GM19463 (cell line): ENCODE data around the gene ZNF580.

Experiments
- ATAC-seq: cut with Tn5 transposase; IDR thresholded peaks from one replicate; pipeline ENCODE4 v1.9.1; 2021; ENCODE audit warnings: mild to moderate bottlenecking, moderate library complexity; ENCODE audit not compliant: unreplicated experiment

ZNF580 gene

DNA sequence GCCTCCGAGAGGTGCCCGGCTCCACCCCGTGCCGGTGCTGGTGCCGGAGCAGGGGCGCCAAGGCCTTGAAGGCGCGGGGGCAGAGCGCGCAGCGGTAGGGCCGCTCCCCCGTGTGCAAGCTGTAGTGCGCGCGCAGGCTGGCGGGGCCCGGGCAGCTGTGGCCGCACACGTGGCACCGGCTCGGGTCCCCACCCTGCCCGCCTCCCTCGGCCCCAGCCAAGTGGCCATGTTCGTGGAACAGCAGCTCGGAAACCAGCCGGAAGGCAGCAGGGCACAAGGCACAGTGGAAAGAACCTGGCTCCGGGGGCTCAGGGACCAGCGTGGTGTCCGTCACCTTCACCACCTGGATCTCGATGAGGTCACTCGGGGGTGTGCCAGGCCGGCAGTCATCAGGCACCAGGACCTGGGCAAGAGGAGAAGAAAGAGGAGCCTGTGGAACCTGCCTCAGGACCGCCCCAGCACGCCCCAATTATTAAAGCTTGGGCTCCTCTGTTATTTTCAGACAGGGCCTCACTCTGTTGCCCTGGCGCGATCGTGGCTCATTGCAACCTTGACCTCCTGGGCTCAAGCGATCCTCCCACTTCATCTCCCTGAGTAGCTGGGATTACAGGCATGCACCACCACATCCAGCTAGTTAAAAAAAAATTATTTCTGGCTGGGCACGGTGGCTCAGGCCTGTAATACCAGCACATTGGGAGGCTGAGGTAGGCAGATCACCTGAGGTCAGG lies 18.4 kb upstream of the ZNF580 start:
- no peak for ATAC-seq

DNA sequence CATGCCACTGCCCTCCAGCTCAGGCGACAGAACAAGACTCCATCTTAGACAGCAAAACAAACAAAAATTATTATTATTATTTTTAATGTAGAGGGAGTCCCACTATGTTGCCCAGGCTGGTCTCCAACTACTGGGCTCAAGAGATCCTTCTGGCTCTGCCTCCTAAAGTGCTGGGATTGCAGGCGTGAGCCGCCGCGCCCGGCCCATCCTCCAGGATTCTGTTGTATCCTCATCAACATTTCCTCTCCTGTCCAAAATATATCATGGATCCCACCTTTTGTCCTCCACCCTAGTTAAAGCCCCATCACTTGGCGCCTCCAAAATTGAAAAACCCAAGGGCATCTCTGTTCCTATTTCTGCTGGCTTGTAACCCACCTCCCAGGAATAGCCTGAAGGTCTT lies 17.7 kb upstream of the ZNF580 start:
- ATAC-seq = no peak

DNA sequence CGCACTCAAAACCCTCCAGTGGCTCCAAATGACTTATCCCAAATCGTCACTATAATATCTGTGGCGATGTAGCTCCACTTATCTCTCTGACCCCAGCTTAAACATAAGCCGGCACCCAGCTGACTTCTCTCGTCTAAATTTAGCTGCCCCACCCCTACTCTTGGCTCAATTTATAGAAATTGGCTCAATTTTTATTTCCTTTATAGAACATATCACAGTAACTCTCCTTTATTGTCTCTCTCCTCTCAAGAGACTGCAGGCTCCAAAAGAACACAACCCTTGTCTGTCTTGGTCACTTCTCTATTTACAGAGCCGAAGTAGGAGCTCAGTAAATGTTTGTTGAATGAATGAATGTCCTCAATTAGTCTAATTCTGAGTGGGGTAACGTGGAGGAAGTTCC lies 17.2 kb upstream of the ZNF580 start:
- no peak for ATAC-seq

DNA sequence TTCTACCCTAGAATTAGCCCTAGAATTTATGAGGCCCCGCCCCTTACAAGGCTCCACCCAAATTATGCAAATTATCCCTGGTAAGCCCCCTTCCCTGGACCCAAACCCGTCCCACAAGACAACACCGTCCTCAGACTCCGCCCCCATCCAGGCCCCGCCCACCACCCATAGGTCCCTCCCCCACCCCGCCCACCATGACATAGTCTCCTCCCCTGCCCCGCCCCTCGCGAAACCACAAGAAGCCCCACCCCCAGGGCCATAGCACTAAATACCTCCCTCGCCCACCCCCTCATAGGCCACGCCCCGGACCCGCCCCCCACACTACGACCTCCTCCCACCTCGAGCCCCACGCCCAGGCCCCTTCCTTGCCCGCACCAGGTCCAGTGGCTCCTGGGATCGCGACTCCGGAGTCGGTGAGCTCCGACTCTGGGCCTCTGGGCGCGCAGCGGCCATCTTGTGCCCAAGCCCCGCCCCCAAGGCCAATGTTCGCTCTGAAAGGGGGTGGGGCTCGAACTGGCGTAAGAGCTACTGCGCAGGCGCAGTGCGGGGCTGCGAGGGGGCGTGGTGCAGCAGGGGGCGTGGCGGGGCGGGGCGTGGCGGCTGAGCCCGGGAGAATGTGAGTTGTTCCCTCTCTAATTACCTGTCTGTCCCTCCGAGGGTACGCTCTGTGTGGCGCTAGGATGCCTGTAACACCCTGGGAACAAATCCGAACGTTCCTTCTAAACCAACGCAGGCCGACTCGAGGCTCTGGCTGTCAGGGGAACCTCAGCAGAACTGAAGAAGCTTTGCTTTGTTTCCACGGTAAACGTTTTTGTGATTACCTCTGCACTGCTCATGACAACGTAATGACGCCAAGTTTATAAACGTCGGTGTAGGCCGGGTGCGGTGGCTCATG lies 16.4 kb upstream of the ZNF580 start, which contains the start of gene ZNF784:
ZNF784 (minus strand) TSS at position 458 of the 895 bp plus-strand sequence; CDS start at position 453, 5 bp downstream.
- ATAC-seq = no peak

DNA sequence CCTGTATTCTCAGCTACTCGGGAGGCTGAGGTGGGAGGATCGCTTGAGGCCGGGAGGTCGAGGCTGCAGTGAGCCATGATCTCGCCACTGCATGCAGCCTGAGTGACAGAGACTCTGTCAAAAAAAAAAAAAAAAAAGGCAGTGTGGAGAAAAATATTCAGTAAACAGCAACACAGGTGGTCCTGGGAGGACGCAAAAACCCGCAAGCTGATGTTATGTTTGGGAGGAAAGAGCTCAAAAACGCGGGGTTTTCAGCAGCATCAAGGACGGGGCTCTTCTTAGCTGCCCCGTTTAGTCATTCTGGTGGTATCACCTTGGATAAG lies 15.8 kb upstream of the ZNF580 start:
- ATAC-seq = no peak

DNA sequence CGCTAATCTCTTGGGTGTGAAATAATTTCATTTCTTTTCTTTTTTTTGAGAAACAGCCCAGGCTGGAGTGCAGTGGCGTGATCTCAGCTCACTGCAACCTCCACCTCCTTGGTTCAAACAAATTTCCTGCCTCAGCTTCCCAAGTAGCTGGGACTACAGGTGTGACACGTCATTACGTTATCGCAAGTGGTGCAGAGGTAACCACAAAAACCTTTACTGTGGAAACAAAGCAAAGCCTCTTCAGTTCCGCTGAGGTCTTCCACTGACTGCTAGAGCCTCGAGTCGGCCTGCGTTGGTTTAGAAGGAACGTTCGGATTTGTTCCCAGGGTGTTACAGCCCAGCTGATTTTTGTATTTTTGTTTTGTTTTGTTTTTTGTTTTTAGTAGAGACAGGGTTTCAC lies 14.5 kb upstream of the ZNF580 start:
- no peak for ATAC-seq

DNA sequence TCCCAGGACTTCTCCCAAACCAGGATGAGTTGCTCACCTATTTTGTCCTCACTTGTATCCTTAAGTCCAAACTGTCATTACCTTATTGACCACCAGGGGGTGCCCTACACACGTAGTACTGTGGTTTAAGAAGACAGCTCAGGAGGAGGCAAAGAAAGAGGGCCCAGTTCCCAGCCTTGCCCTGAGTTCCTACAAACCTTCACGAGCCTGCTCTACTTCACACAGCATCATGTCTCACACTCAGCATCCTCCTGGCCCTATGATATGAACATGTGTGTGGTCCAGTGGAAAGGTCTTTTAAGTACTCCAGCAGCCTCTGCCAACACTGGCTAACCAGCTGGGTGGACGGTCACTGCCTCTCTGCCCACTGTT lies 8.4 kb upstream of the ZNF580 start:
- no peak for ATAC-seq

DNA sequence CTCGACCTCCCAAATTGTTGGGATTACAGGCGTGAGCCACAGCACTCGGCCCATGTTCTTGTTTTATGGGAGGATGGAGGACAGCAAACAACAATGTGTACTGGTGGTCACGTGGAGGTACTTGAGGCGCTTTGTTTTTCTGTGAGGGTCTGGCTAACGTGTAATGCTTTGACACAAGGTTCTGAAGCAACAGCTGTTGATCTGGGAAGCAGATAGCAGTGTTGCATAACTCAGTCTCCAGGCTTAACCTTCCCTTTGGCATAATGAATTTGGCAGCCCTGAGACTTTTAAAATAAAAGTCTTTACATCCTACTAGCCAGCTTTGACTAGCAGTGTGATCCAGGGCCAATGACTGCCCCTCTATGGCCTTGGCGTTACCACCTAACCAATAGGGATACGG lies 6.9 kb upstream of the ZNF580 start:
- ATAC-seq = no peak

DNA sequence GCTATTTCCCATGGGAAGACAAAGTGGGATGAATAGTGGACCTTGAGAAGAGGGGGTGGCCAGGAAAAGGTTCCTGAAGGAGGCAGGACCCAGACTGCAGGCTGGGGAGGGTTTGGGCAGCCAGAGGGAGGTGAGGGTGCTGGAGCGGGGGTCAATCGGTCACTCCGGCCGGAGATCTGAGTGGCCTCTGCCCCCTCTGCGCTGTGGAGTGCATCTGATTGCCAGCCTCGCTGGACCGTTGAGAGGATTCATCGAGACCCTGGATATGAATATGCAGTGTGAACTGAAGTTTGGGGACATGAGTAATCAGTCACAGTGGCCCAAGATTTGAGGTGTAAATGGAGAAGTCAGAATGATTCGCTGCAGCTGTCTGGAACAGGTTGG lies 5.5 kb upstream of the ZNF580 start:
- no peak for ATAC-seq

DNA sequence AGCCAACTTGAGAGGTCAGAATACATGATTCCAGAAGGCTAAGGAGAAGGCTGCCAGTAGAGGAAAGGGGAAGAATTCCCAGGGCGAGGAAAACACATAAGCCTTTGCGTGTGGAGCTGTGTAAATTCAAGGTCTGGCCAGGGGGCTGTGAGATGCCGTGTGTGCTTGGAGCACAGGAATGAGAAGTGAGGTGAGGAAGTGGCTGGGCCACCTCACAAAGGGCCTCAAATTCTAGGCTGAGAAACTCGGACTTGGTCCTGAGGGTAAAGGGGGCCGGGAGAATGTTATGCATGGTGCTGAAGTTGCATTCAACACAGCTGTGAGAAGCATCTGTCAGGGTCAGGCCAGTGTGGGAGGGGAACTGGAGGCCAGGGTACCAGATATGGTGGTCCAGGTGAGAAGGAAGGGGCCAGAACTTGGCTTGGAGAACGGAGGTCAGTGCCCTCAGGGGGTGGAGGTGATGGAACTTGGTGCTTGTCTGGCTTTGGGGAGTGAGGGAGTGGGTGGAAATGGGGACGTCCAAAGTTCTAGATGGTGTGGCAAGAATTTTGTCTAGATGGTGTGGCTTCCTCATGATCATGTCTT lies 4.9 kb upstream of the ZNF580 start:
- ATAC-seq = no peak

DNA sequence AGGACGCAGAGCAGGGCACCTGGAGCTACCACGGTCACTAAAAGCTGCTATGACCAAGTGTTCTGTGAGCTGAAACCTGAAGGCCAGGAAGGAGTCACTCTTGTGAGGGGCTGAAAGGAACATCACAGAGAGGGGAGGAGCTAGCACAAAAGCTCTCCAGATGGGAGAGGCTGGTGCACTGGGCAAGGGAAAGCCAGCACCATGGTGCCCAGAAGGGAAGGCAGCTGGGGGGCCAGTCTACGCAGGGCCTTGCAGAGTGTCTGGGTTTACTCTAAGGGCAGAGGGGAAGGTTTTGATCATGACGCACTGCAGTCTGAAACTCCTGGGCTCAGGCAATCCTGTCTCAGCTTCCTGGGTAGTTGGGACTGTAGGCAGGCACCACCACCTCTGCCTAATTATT lies 4.1 kb upstream of the ZNF580 start:
- no peak for ATAC-seq

DNA sequence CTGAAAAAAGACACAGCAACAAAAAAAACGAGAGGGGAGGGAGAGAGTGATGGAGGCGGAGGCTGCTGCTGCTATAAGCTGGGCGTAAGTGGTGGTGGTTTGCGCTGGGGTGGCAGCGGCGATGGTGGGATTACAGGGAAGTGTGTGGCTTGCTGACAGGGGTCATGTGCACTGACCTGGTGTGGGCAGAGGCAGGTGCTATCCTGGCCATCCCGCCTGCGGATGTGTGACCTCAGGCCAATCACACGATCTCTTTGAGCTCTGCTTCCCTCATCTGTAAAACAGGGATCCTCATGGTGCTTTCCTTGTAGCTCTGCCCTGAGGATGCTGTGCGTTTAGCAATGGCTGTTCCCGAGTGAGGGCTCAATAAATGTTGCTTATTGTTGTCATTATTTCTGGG lies 3.3 kb upstream of the ZNF580 start:
- no peak for ATAC-seq

DNA sequence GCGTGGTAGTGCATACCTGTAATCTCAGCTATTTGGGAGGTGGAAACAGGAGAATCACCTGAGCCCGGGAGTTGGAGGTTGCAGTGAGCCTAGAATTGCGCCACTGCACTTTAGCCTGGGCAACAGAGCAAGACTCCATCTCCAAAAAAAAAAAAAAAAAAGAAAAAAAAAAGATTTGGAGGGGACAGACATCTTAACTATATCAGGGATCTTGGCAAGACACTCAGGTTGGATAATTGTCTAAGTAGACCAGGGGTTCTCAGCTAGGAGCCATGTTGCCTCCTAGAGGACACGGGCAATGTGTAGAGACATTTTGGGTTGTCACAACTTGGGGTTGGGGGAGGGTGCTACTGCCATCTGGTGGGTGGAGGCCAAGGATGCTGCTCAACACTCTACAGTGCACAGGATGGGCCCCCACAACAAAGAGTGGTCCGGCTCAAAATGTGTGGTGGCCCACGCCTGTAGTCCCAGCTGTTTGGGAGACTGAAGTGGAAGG lies 1.9 kb upstream of the ZNF580 start:
- ATAC-seq = no peak

DNA sequence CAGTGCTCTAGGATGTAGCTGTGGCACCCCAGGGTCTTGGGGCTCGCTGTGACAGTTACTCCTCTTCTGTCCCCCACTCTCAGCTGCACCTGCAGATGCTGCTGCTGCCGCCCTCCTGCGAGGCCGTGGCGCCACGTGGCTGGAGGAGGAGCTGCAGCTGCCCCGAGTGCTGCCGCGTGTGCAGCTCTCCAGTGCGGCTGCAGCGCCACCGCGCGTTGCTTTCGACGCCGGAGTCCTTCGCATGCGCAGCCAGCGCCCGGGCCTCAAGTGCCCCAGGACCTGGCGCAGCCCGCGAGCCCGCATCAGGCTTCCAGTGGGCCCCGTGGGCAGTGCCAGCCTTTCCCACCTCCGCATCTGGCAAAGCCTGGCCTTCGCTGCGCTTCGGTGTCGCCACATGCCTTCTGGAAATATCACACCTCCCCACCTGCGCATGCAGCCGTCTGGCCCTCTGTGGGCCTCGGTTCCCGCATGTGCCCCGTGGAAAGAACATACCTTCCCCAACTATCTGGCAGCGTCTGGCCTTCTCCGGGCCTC lies 692 bp upstream of the ZNF580 start:
- ATAC-seq = no peak

DNA sequence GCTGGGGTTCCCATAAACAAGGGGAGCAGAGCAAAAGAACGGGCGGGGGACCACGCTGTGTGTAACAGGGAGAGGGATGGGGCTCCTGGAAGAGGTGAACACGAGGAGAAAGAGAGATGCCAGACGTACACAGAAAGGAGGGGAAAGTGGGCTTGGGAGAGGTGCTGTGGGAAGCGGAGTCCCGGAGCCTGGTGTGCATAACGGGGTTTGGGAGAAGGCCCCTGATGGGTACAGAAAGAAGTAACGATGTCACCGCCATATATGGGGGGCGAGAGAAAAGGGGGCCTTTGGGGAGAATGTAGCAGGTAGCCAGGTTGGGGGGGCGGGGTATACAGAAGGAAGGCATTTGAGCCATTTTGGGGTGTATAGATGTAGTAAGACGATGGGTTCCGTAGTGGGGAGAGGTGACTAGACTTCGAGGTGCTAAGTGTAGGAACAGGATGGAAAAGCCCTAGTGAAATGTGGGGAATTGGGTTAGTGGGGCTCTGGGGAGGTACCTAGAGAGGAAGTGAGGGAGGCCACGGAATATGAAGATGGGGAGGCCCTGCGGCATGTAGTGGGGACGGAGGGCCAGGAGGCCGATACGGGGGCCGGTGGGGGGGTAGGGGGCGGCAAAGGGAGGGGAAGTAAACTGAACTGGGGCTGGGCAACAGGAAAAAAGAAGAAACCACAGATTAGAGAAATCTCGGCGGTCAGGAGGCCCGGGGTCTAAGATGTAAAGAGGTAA lies 787 bp downstream of the ZNF580 start:
- no peak for ATAC-seq

DNA sequence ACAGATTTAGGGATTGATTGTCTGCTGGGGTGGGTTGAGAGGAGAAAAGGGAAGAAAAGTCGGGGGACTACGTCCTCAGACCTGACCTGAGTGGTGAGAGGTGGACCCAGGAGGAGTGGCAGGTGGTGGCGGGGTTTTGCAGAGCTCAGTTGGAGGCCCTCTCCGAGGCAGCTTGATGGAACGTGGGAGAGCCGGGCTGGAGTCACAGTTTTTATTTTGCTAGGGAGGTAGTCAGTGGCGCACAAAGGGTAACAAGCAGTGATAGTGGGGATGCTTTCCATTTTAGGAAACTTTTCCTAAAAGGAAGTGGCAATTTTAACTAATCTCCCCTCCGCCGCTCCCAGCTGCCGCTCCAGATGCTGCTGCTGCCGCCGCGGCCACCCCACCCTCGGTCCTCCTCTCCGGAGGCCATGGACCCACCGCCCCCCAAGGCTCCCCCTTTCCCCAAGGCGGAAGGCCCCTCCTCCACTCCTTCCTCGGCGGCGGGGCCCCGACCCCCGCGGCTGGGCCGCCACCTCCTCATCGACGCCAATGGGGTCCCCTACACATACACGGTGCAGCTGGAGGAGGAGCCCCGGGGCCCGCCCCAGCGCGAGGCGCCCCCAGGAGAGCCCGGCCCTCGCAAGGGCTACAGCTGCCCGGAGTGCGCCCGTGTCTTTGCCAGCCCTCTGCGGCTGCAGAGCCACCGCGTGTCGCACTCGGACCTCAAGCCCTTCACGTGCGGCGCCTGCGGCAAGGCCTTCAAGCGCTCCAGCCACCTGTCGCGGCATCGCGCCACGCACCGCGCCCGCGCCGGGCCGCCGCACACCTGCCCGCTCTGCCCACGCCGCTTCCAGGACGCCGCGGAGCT lies 1.6 kb downstream of the ZNF580 start:
- ATAC-seq = peak; percentile 1

DNA sequence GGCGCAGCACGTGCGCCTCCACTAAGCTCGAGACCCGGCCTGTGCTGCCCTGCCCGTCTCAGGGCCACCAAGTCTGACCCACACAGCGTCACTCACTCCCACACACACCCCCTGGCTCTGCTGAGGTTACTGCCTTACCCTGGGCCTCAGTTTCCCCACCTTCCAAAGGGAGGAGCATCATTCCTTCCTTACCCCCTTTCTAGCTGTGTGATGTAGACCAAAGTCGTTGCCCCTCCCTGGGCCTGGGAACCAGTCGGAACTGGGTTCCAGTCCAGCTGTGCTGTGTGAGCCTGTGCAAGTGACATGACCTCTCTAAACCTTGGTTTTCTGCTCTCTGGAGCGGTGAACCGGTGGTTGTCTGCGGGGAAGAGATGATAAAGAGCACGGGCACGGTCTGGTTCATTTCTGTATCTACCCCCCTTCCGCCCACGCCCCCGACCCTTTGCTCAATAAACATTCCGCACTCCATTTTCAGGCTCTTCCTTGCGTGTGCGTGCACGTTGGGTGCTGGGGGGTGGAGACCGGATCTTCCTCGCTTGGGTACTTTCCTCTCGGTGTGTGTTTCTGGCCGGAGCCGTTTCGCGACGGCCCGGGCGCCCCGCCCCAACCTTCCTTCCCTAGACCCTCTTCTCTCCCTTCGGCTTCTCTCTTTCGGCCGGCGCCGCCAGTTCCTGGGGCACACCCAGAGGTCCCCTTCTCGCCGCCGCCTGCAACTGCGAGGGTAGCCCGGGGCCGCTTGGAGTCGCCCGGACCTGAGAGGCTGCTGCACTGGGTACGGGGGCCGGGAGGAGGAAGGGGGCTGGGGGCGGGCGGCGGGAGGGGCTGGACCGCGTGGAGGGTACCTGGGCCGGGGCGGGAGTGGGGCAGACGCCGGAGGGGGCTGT lies 2.4 kb downstream of the ZNF580 start, which contains the start of gene ZNF581:
ZNF581 (plus strand) TSS at position 647 of the 884 bp plus-strand sequence. CDS start 923 bp downstream, outside the sequence.
- ATAC-seq = peak; percentile 39

DNA sequence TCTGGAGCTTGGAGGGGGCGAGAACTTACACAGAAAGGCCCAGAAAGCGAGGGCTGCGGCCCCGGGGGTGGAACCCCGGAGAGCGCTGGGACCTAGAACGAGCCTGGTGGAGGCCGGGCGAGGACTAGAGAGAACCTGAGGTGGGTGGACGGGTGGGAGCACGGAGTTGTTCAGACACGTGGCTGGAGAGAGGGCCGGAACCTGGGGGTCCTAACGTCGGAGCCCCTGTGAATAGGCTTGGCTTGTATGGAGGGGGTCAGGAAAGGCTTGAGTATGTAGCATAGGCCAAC lies 3.0 kb downstream of the ZNF580 start:
- ATAC-seq = no peak

DNA sequence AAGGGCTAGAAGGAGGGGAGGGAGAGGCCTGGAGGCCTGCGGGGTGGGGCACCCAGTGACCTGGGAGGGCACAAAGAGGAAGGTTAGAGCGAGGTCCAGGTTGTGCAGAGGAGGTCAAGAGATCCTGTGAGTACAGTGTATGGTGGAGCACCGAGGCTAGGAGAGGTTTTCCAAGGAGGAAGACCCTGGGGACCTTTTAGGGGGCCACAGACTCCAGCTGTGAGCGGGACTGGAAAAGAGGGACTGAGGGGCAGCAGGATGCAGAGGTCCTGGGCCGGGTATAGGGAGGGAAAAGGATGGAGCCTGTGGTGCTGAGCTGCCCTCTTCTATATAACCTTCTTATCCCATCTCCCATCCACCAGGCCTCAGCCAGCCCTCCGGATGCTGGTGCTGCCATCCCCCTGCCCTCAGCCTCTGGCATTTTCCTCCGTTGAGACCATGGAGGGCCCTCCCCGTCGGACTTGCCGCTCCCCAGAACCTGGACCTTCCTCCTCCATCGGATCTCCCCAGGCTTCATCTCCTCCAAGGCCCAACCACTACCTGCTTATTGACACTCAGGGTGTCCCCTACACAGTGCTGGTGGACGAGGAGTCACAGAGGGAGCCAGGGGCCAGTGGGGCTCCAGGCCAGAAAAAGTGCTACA lies 3.5 kb downstream of the ZNF580 start:
- no peak for ATAC-seq
